ENCODE measurements around the gene RASGRP1. TPM values are rescaled to one million over a fixed set of nuclear protein-coding genes. Genes with fewer than 3 reads are reported as not detected.

The RASGRP1 gene
- total RNA-seq, 1 experiment from 2014 or later: 0.85 TPM

GRCh38 chr15:38553071-38553470, 11.5 kb downstream of the RASGRP1 start:
- H3K27ac Mint-ChIP-seq: peak overlapping the region in 1 of 3 experiments; percentile 57; a peak in 1 of 7 replicates
- Histone ChIP-seq H3K27ac (ENCODE audit: insufficient read length, low read depth, low read length) (no peak overlapping the region), H3K23me2 (ENCODE audit: insufficient read length, low read depth, low read length, poor library complexity, severe bottlenecking) (no peaks in the 10 kb centered on the region), H3K14ac (ENCODE audit: insufficient read depth, low read length) (no peak overlapping the region), H2AFZ (ENCODE audit: low read length) (no peak overlapping the region), H3K4me2 (ENCODE audit: insufficient read depth, insufficient read length, low read length) (no peak overlapping the region), H3K56ac (ENCODE audit: insufficient read length, low read depth, low read length) (no peak overlapping the region), H2BK120ac (ENCODE audit: low read depth, low read length, poor library complexity, severe bottlenecking) (no peak overlapping the region), H2BK20ac (ENCODE audit: low read depth, low read length, poor library complexity, severe bottlenecking) (no peak overlapping the region), H2BK12ac (ENCODE audit: insufficient read length, low read depth, low read length) (no peak overlapping the region), H2BK15ac (ENCODE audit: low read depth, low read length) (no peak overlapping the region), H3K4ac (ENCODE audit: low read depth, low read length) (no peak overlapping the region), H4K5ac (ENCODE audit: insufficient read length, low read depth, low read length) (no peak overlapping the region), H3T11ph (ENCODE audit: low read length) (no peak overlapping the region), H3K79me1 (ENCODE audit: insufficient read depth, low read depth, low read length, poor library complexity, severe bottlenecking) (no peaks in the 10 kb centered on the region), H2AK5ac (ENCODE audit: insufficient read length, low read length) (no peak overlapping the region), H3K27me3 (ENCODE audit: insufficient read depth, low read length) (no peaks in the 10 kb centered on the region), H3K23ac (ENCODE audit: insufficient read length, low read depth, low read length) (no peak overlapping the region), H3K18ac (ENCODE audit: insufficient read length, low read depth, low read length) (no peak overlapping the region), H2BK5ac (ENCODE audit: insufficient read length, low read length) (no peak overlapping the region), H4K20me1 (ENCODE audit: control insufficient read depth, insufficient read depth, insufficient read length) (no peaks in the 10 kb centered on the region), H3K9ac (ENCODE audit: extremely low read depth, insufficient read length, low read length) (no peak overlapping the region), H3K79me2 (ENCODE audit: insufficient read depth, low read length) (no peaks in the 10 kb centered on the region), H3K4me1 (ENCODE audit: insufficient read depth, low read length) (no peaks in the 10 kb centered on the region), H3K9me3 (ENCODE audit: control insufficient read depth, low read depth, low read length) (no peaks in the 10 kb centered on the region), H4K8ac (replicated peaks; ENCODE audit: insufficient read length, low read depth, low read length) (no peak overlapping the region), H4K91ac (ENCODE audit: insufficient read length, low read depth, low read length) (no peak overlapping the region)
- H3K36me3 Mint-ChIP-seq (ENCODE audit: insufficient read depth in 1 of 3, low read depth in 3 of 3): no peaks in the 10 kb centered on the region; a peak in 1 of 7 replicates
- no peaks in the 10 kb centered on the region; the same call in 1 of the 2 replicates for H3K27me3 Mint-ChIP-seq (ENCODE audit: low read depth)
- no peaks in the 10 kb centered on the region for H3K9me3 Mint-ChIP-seq
- no peak for DNase-seq
- no peak for TF ChIP-seq CTCF (conservative IDR thresholded peaks at IDR 0.05)
- peaks cover 9 to 15% of the 10 kb centered on the region in 2 experiments for H3K4me1 Mint-ChIP-seq
- WGBS (ENCODE audit: extremely low coverage, insufficient read length, low lambda C conversion rate): no CpG with 5 or more reads among the region's 4 CpGs
- H3K4me3 Mint-ChIP-seq: no peak overlapping the region
